T47D (cell line): ENCODE results near the gene RIPOR3.

Source experiments
- DNase-seq, 2 experiments: peaks; one replicate each; pipeline versions ENCODE4 v3.0.0 to v3.0.0-alpha.2; 2011 to 2012; ENCODE audit warnings: low read depth in 1 of 2, low spot score in 1 of 2
- JUND ChIP-seq: IDR thresholded peaks from 2 replicates; pipeline ENCODE4 v1.6.1; 2012; ENCODE audit warnings: low read depth
- in situ Hi-C: cut with HindIII; loops from 2 replicates; pipeline ENCODE4 v1.10.0; 2016; ENCODE audit warnings: low sequenced_read_pairs, low pct_unique_long_range_greater_than_20kb

Gene RIPOR3

GRCh38 chr20:50618537-50618936 is 72.8 kb downstream of the RIPOR3 start:
- no peak for TF ChIP-seq JUND
- peak in 1 of 2 experiments; percentile 30 for DNase-seq
- in situ Hi-C loops: no loop called here

GRCh38 chr20:50617022-50617421 is 74.3 kb downstream of the RIPOR3 start:
- TF ChIP-seq JUND: no peak
- no peak for DNase-seq
- in situ Hi-C loops: no loop called here

GRCh38 chr20:50615407-50615806 is 75.9 kb downstream of the RIPOR3 start:
- in situ Hi-C loops: no loop called here
- no peak for TF ChIP-seq JUND
- no peak for DNase-seq

GRCh38 chr20:50613438-50614169 is 77.7 kb downstream of the RIPOR3 start:
- TF ChIP-seq JUND: no peak
- in situ Hi-C loops: no loop called here
- DNase-seq: no peak

GRCh38 chr20:50611128-50611810 is 80.1 kb downstream of the RIPOR3 start:
- no peak for DNase-seq
- in situ Hi-C loops: no loop called here
- TF ChIP-seq JUND: no peak

- DNase-seq: peak in 1 of 2 experiments; percentile 35
- in situ Hi-C loops: no loop called here
- TF ChIP-seq JUND: no peak
Observed at GRCh38 chr20:50610212-50610718, 81.1 kb downstream of the RIPOR3 start.

- no peak for TF ChIP-seq JUND
- DNase-seq: no peak
- in situ Hi-C loops: no loop called here
Observed at GRCh38 chr20:50609438-50609989, 81.8 kb downstream of the RIPOR3 start.

- TF ChIP-seq JUND: no peak
- in situ Hi-C loops: no loop called here
Observed at GRCh38 chr20:50608750-50609104, 82.6 kb downstream of the RIPOR3 start.

GRCh38 chr20:50607850-50608749 is 83.2 kb downstream of the RIPOR3 start:
- TF ChIP-seq JUND: no peak
- DNase-seq: no peak
- in situ Hi-C loops: no loop called here

More at GRCh38 chr20:50608750-50609104, 82.6 kb downstream of the RIPOR3 start:
- no peak for DNase-seq

- no peak for TF ChIP-seq JUND
- DNase-seq: no peak
- in situ Hi-C loops: no loop called here
Observed at GRCh38 chr20:50607436-50607835, 83.9 kb downstream of the RIPOR3 start.

- in situ Hi-C loops: no loop called here
- TF ChIP-seq JUND: no peak
- DNase-seq: no peak
Observed at GRCh38 chr20:50605136-50605535, 86.2 kb downstream of the RIPOR3 start.

GRCh38 chr20:50604451-50604850 is 86.9 kb downstream of the RIPOR3 start:
- TF ChIP-seq JUND: no peak
- in situ Hi-C loops: no loop called here
- DNase-seq: no peak
